ENCODE data around the gene CHRDL2.

The CHRDL2 gene

GRCh38 chr11:74678591-74679512 lies 52.4 kb downstream of the CHRDL2 start:
- TF ChIP-seq, protein P1, sequence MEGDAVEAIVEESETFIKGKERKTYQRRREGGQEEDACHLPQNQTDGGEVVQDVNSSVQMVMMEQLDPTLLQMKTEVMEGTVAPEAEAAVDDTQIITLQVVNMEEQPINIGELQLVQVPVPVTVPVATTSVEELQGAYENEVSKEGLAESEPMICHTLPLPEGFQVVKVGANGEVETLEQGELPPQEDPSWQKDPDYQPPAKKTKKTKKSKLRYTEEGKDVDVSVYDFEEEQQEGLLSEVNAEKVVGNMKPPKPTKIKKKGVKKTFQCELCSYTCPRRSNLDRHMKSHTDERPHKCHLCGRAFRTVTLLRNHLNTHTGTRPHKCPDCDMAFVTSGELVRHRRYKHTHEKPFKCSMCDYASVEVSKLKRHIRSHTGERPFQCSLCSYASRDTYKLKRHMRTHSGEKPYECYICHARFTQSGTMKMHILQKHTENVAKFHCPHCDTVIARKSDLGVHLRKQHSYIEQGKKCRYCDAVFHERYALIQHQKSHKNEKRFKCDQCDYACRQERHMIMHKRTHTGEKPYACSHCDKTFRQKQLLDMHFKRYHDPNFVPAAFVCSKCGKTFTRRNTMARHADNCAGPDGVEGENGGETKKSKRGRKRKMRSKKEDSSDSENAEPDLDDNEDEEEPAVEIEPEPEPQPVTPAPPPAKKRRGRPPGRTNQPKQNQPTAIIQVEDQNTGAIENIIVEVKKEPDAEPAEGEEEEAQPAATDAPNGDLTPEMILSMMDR (IDR thresholded peaks at IDR 0.05; ENCODE audit: low read depth, low read length, missing control alignments), result no peak
- no peak overlapping the region for H3K4me3 ChIP-seq (replicated peaks; ENCODE audit: low read depth, low read length)
- DNase-seq (ENCODE audit: extremely low read depth, low read depth), result no peak

GRCh38 chr11:74678041-74678440 lies 53.2 kb downstream of the CHRDL2 start:
- H3K4me3 ChIP-seq (replicated peaks; ENCODE audit: low read depth, low read length), result no peak overlapping the region
- TF ChIP-seq, protein P1 (IDR thresholded peaks at IDR 0.05; ENCODE audit: low read depth, low read length, missing control alignments), result no peak
- no peak for DNase-seq (ENCODE audit: extremely low read depth, low read depth)

- TF ChIP-seq, protein P1 (IDR thresholded peaks at IDR 0.05; ENCODE audit: low read depth, low read length, missing control alignments), result no peak
- no peak for DNase-seq (ENCODE audit: extremely low read depth, low read depth)
- H3K4me3 ChIP-seq (replicated peaks; ENCODE audit: low read depth, low read length), result no peak overlapping the region
These were observed 54.1 kb downstream of the CHRDL2 start for GRCh38 chr11:74677131-74677530.

DNA sequence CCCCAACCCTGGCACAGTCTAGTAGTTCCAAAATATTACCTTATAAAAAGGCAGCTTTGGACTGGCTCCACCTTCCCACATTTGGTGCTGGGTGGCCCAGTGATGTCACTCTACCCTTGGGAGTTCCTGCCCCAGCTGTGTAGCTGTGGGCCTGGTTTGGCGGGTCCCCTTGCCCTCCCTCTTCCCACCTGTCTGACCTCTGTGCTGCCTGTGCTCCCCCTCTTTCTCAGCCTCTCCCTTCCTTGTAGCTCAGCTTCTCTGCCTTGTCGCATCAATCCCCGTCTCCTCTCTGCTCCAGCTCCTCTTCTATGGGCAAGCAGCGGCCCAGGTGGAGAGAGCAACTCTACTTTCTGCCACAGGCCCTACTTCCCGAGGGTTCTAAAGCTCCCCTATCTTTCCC lies 54.6 kb downstream of the CHRDL2 start:
- no peak for DNase-seq (ENCODE audit: extremely low read depth, low read depth)
- H3K4me3 ChIP-seq (replicated peaks; ENCODE audit: low read depth, low read length), result no peak overlapping the region
- TF ChIP-seq, protein P1 (IDR thresholded peaks at IDR 0.05; ENCODE audit: low read depth, low read length, missing control alignments), result no peak

DNA sequence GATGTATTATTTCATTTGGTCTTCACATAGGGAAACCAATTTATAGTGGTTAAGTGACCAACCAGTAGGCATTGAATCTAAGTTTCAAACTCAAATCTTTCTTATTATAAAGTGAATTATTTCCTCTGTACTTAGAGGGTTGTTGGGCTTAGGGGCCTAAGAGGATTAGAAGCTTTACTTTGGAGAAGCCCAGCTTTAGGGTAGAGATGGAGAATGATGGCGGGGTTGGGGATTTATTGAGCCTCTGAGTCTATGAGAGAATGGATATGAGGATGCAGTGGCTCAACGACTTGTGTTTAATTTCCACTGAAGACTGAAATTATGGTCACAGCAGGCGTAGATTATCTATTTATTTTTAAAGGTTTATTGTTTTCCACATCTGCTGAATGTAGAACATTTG lies 55.5 kb downstream of the CHRDL2 start:
- TF ChIP-seq, protein P1 (IDR thresholded peaks at IDR 0.05; ENCODE audit: low read depth, low read length, missing control alignments), result no peak
- no peak for DNase-seq (ENCODE audit: extremely low read depth, low read depth)
- H3K4me3 ChIP-seq (replicated peaks; ENCODE audit: low read depth, low read length), result no peak overlapping the region

DNA sequence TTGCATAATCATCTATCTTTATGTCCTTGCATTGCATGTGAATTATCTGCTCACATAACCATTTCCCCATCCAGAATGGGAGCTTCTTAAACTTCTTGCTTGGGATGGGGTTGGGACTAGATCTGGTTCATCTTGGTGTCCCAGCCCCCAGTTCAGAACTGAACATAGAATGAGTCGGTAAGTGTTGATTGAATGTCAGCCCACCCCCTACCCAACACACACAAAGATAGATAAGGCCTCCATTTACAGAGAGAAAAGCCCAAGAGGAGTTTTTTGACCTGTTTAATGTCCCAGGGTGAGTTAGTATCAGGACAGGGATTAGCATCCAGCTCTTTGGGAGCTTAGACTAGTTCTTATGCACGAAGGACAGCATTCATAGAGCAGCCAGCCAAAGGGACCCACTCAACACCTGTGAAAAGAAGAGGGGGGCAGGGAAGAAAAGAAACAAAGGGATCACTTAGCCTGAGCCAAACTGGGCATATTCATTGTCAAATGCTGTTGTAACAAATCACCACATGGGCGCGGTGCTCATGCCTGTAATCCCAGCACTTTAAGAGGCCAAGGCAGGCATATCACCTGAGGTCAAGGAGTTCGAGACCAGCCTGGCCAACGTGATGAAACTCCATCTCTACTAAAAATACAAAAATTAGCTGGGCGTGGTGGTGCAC lies 57.4 kb downstream of the CHRDL2 start:
- DNase-seq (ENCODE audit: extremely low read depth, low read depth), result no peak
- TF ChIP-seq, protein P1 (IDR thresholded peaks at IDR 0.05; ENCODE audit: low read depth, low read length, missing control alignments), result no peak
- no peak overlapping the region for H3K4me3 ChIP-seq (replicated peaks; ENCODE audit: low read depth, low read length)
